ENCODE measurements around the gene MYOZ1. TPM values are rescaled to one million over a fixed set of nuclear protein-coding genes. Genes with fewer than 3 reads are reported as not detected.

The MYOZ1 gene
- total RNA-seq: 0.20 and 0.33 TPM in 2 replicates

GRCh38 chr10:73641328-73642060 lies at the start of gene MYOZ1:
MYOZ1 (minus strand) TSS chr10:73641474; CDS start chr10:73640017, 1,457 bp downstream.

GRCh38 chr10:73655990-73656298 lies 14.7 kb upstream of the MYOZ1 start, which contains the start of gene SYNPO2L:
SYNPO2L (minus strand) TSS chr10:73656029; CDS start chr10:73655922, 107 bp downstream.

GRCh38 chr10:73590881-73591799 lies 50.1 kb downstream of the MYOZ1 start, which contains the start of gene USP54:
USP54 (minus strand) TSS chr10:73591342; CDS start chr10:73575658, 15,684 bp downstream.

Other genes starting within 250 kb of the MYOZ1 start
- 90.1 and 105 TPM in 2 replicates for gene ANXA7, start 227.4 kb downstream of the MYOZ1 start, total RNA-seq
- gene MSS51, start 207.9 kb downstream of the MYOZ1 start, total RNA-seq: 2.1 and 2.2 TPM in 2 replicates
- gene PPP3CB, start 145.4 kb downstream of the MYOZ1 start, total RNA-seq: 48.5 and 59.4 TPM in 2 replicates
- gene USP54, start 50.1 kb downstream of the MYOZ1 start, total RNA-seq: 6.6 and 11.0 TPM in 2 replicates
- gene SYNPO2L, start 14.6 kb upstream of the MYOZ1 start, total RNA-seq: 0.07 TPM in 1 of 2 replicates, not detected in the other
- gene AGAP5, start 56.6 kb upstream of the MYOZ1 start, total RNA-seq: 4.0 and 4.8 TPM in 2 replicates
- gene SEC24C, start 102.9 kb upstream of the MYOZ1 start, total RNA-seq: 76.3 and 85.0 TPM in 2 replicates
- 9.2 and 12.7 TPM in 2 replicates for gene CHCHD1, start 140.6 kb upstream of the MYOZ1 start, total RNA-seq
- gene ZSWIM8, start 144.1 kb upstream of the MYOZ1 start, total RNA-seq: 70.8 and 81.8 TPM in 2 replicates
- gene NDST2, start 170.1 kb upstream of the MYOZ1 start, total RNA-seq: 12.8 and 14.5 TPM in 2 replicates
- 35.3 and 36.7 TPM in 2 replicates for gene CAMK2G, start 233.1 kb upstream of the MYOZ1 start, total RNA-seq